Skeletal muscle tissue (tissue), 4 donors: ENCODE results near the gene NPM3. TPM values are rescaled to one million over a fixed set of nuclear protein-coding genes. Genes with fewer than 3 reads are reported as not detected.
"Not testable (repeated sequence)": the region's sequence is repeated elsewhere in the genome, so short reads cannot be mapped to it uniquely, and the experiment has no call there.

Experiments used
- H3K27ac ChIP-seq: one replicate; pipeline ENCODE4 v1.7.0; 2013; ENCODE audit warnings: mild to moderate bottlenecking, low read depth, low read length, inconsistent platforms
- H3K27me3 ChIP-seq, 3 donors: one replicate each; pipeline ENCODE4 v1.7.0; 2013; ENCODE audit warnings: low read length in 3 of 3; ENCODE audit not compliant: control insufficient read depth in 3 of 3, insufficient read depth in 3 of 3
- H3K36me3 ChIP-seq, 3 donors: one replicate each; pipeline ENCODE4 v1.7.0; 2013; ENCODE audit warnings: low read length in 3 of 3; ENCODE audit not compliant: control insufficient read depth in 3 of 3, insufficient read depth in 3 of 3
- H3K4me1 ChIP-seq, 3 donors: one replicate each; pipeline ENCODE4 v1.7.0; 2013; ENCODE audit warnings: low read length in 3 of 3, mild to moderate bottlenecking in 3 of 3; ENCODE audit not compliant: control insufficient read depth in 3 of 3, insufficient read depth in 3 of 3
- H3K4me3 ChIP-seq, 3 donors: one replicate each; pipeline ENCODE4 v1.7.0; 2013; ENCODE audit warnings: low read length in 3 of 3
- H3K9ac ChIP-seq, 3 donors: one replicate each; pipeline ENCODE4 v1.7.0; 2013; ENCODE audit warnings: low read length in 3 of 3, mild to moderate bottlenecking in 3 of 3, moderate library complexity in 2 of 3, low read depth in 1 of 3
- H3K9me3 ChIP-seq, 3 donors: one replicate each; pipeline ENCODE4 v1.7.0; 2013; ENCODE audit warnings: low read length in 3 of 3; ENCODE audit not compliant: control insufficient read depth in 3 of 3
- total RNA-seq: library from RNA; depleted of rRNA; stranded (reverse); fragments of >200 nt; gene quantifications from one replicate; pipeline ENCODE4 v1.2.3, GENCODE V29; 2014
- donor health status: Osteomylitis.

The NPM3 gene
- total RNA-seq, 1 donor from 2014 or later, result 62.6 TPM

DNA sequence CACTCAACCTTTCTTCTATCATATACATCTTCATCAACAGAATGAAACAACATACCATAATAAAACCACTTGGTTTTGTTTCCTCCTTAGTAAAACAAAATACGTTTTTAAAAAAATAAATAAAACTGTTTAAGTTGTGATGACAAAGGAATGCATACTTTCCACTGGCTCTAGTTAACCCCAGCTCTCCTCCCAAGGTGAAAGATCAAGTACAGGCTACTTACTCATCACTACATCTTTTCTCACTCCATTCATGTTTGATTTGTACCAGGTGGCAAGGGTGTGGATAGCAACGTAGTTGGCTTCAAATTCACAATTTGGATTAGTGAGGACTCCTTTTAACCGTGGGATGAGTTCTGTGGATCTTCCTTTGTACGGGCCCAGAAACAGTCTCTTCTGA is 20.3 kb upstream of the NPM3 start:
- H3K27me3 ChIP-seq, result no peaks in the 10 kb centered on the region
- H3K9me3 ChIP-seq, result no peaks in the 10 kb centered on the region
- H3K36me3 ChIP-seq, result peaks cover 39 to 81% (median 66%) of the 10 kb centered on the region in 3 donors
- H3K9ac ChIP-seq, result no peak overlapping the region
- H3K27ac ChIP-seq, result no peak overlapping the region
- H3K4me1 ChIP-seq, result no peaks in the 10 kb centered on the region
- no peak overlapping the region for H3K4me3 ChIP-seq

DNA sequence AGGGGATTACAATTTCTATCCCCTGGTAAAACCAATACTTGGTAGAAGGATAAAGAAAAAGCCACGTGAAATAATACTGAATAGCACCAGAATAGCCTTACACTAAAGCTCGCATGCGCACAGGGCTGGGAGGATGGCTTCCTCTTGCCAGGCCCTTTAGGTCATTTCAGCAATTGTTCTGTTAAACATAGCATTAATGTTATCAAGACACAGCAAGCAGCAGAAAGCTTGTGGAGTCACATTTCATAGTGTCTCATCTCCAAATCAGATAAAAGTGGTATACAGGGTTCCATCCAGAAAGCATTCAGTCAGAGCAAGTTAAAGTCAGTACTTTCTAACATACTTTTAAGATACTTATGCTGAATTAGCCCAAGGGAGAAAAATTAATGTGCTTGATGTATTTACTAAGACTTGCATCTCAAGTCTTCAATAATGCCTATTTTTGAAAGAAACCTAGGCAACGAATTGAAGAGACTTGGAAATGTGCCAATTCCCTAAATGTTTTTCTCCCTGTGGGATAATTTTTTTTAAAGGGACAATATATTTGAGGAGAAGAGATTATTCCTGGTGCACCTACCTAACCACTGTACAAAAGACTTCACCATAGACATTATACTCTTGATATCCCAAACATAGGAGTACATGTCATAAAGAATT is 14.3 kb upstream of the NPM3 start:
- Histone ChIP-seq H3K36me3 (peaks cover 48 to 73% (median 66%) of the 10 kb centered on the region in 3 donors), H3K27me3 (no peaks in the 10 kb centered on the region), H3K9me3 (no peaks in the 10 kb centered on the region), H3K27ac (no peak overlapping the region), H3K4me1 (no peaks in the 10 kb centered on the region), H3K9ac (no peak overlapping the region), H3K4me3 (no peak overlapping the region)

DNA sequence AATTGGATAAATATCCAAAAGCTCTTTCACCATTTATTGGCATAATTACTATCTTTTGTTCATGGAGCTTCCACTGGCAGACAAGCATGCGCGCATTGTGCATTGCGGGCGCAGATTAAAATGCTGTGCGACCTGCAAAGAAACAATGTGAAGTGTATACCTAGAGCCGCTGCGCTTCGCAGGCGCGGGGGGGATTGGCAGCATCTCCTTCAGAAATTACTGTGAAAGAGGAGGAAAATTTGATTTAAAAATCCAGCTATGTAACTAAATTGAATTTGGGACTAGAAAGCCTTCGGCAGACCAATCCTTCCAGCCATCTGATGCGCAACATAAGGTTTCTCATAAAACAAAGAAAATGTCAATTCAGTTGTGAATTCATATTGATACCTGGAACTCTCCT is 10.3 kb upstream of the NPM3 start:
- H3K27me3 ChIP-seq, result no peaks in the 10 kb centered on the region
- H3K4me1 ChIP-seq, result no peaks in the 10 kb centered on the region
- no peak overlapping the region for H3K4me3 ChIP-seq
- no peaks in the 10 kb centered on the region for H3K9me3 ChIP-seq
- H3K27ac ChIP-seq, result no peak overlapping the region
- H3K9ac ChIP-seq, result no peak overlapping the region
- H3K36me3 ChIP-seq, result peaks cover 37 to 66% (median 59%) of the 10 kb centered on the region in 3 donors

DNA sequence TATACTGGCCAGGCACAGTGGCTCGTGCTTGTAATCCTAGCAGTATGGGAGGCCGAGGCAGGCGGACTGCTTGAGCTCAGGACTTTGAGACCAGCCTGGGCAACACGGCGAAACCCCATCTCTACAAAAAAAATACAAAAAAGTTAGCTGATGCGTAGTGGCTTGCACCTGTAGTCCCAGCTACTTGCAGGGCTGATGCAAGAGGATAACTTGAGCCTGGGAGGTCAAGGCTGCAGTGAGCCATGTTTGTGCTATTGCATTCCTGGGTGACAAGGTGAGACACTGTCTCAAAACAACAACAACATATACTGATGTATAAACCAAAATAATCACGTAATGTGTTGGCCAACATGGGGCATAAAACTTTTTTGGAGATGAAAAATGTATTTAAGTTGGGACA is 6.4 kb upstream of the NPM3 start:
- Histone ChIP-seq H3K4me1 (peaks cover 0 to 2% (median 0%) of the 10 kb centered on the region in 3 donors), H3K27ac (no peak overlapping the region), H3K9me3 (no peaks in the 10 kb centered on the region), H3K36me3 (peaks cover 26 to 65% (median 59%) of the 10 kb centered on the region in 3 donors), H3K9ac (no peak overlapping the region), H3K27me3 (no peaks in the 10 kb centered on the region), H3K4me3 (no peak overlapping the region)

DNA sequence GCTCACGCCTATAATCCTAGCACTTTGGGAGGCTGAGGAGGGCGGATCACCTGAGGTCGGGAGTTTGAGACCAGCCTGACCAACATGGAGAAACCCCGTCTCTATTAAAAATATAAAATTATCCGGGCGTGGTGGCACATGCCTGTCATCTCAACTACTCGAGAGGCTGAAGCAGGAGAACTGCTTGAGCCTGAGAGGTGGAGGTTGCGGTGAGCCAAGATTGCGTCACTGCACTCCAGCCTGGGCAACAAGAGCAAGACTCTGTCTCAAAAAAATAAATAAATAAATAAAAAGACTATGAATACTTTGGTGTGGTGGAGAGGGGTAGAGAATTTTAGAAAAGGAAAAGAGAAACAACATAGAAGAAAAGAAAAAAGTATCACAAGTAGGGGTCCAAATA is 6.0 kb upstream of the NPM3 start:
- not testable (repeated sequence) for H3K4me3 ChIP-seq, H3K27me3 ChIP-seq, H3K4me1 ChIP-seq, H3K27ac ChIP-seq, H3K9me3 ChIP-seq, H3K9ac ChIP-seq
- peaks cover 26 to 69% (median 57%) of the 10 kb centered on the region in 3 donors for H3K36me3 ChIP-seq

DNA sequence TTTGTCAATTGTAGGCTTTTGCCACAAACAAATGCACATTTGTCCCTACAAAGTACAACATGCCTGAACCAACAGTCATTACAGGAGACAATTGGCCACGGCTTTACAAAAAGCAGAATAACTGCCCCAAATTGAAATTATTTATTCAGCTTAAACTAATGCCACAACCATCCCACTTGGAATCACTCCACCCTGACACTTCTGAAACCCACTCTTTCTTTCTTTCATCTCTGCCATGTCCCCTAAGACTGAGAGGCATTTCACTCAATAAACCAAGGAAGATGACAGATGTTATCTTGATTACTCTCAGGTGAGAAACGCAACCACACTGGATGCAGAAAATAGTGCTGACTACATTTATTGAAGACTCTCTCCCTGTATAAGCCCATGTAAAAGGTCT is 2.6 kb upstream of the NPM3 start:
- H3K4me1 ChIP-seq, result peaks cover 16 to 26% (median 21%) of the 10 kb centered on the region in 3 donors
- H3K27me3 ChIP-seq, result no peaks in the 10 kb centered on the region
- peaks cover 14 to 49% (median 43%) of the 10 kb centered on the region in 3 donors for H3K36me3 ChIP-seq
- peak overlapping the region in 1 of 3 donors; percentile 3 for H3K9ac ChIP-seq
- H3K9me3 ChIP-seq, result no peaks in the 10 kb centered on the region
- H3K4me3 ChIP-seq, result no peak overlapping the region
- H3K27ac ChIP-seq, result no peak overlapping the region

DNA sequence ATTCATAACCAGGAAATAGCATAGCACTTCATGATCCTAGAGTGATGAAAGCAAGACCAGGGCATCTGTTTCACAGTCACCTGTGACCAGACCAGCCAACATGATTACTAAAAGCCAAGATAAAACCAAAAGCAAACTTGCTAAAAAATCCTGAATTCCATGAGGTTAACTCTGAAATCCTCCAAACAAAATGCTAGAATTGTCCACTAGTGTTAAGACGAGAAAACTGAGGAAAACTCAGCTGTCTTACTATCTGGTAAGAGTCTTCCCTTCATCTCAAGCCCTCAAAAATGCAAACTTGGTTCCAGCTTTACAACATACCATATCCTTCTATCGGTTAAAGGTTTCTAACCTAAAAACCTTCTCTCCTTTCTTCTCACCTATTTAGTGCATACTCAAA is 1.3 kb upstream of the NPM3 start:
- H3K27me3 ChIP-seq, result peaks cover 2% of the 10 kb centered on the region in 3 donors
- H3K4me1 ChIP-seq, result peaks cover 25 to 38% (median 33%) of the 10 kb centered on the region in 3 donors
- H3K36me3 ChIP-seq, result peaks cover 11 to 42% (median 34%) of the 10 kb centered on the region in 3 donors
- H3K4me3 ChIP-seq, result no peak overlapping the region
- H3K9ac ChIP-seq, result no peak overlapping the region
- H3K27ac ChIP-seq, result no peak overlapping the region
- H3K9me3 ChIP-seq, result no peaks in the 10 kb centered on the region

DNA sequence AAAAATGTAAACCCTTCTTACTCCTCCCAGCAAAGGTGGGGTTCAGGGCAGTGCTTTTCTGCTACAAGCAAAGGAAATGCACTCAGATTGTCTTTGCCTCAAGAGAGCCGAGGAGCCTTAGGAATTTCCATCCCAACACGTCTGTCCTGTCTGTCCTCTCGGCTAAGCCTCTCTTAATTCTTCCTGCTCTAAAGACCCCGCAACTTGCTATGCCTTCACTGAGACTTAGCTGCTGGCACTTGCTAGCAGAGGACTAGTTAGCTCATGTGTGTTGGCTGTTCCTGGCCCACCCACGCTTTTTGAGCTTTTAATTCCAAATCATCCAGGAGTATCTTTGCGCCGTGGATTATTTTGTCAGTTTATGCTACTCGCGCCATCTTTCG is 481 bp upstream of the NPM3 start:
- Histone ChIP-seq H3K27me3 (peaks cover 9 to 11% (median 10%) of the 10 kb centered on the region in 3 donors), H3K27ac (peak overlapping the region; percentile 4), H3K4me3 (peak overlapping the region; percentile 70 to 86 (median 75)), H3K4me1 (peaks cover 25 to 45% (median 41%) of the 10 kb centered on the region in 3 donors), H3K9me3 (no peaks in the 10 kb centered on the region), H3K36me3 (peaks cover 10 to 34% (median 29%) of the 10 kb centered on the region in 3 donors), H3K9ac (peak overlapping the region; percentile 76 to 83 (median 80))

DNA sequence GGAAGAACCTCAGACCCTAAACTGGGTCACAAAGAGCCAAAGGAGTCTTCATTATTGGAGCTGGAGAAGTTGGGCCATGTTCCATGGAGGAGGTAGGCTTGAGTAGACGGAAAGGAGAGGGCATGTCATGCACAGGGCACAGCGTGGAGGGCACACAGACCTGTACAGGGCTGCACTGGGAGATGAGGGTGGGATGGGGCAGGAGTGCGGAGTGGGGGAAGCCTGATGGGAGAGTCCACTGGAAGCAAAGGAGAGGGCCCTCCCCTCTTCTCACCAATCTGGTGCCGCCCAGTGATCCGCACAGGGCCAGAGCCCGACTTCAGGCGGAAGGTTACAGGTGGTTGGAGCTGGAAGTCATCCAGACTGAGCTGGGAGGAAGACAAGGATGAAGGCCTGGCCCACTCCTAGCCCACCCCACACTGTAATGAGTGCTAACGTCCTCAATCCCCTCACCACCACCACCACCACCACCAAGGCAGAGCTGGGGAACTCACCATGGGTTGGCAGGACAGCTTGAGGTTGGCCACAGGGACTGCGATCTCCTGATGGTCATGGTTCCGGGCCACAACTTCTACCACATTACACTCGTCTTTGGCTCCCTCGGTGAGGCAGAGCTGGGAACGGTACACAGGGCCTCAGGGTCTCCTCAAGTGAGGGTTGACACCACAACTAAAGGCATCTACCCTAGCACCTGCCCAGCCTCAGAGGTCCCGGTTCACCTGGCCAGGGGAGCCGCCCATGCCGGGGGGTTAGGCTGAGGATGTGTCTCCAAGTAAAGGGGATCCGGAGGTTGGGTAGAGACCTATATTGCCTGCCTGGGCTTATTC is 1.0 kb downstream of the NPM3 start:
- H3K27ac ChIP-seq, result no peak overlapping the region
- peak overlapping the region; percentile 76 to 83 (median 80) for H3K9ac ChIP-seq
- H3K9me3 ChIP-seq, result no peaks in the 10 kb centered on the region
- peaks cover 25 to 45% (median 42%) of the 10 kb centered on the region in 3 donors for H3K4me1 ChIP-seq
- H3K4me3 ChIP-seq, result peak overlapping the region; percentile 70 to 86 (median 75)
- H3K36me3 ChIP-seq, result peaks cover 10 to 29% (median 22%) of the 10 kb centered on the region in 3 donors
- H3K27me3 ChIP-seq, result peaks cover 20 to 26% (median 26%) of the 10 kb centered on the region in 3 donors

DNA sequence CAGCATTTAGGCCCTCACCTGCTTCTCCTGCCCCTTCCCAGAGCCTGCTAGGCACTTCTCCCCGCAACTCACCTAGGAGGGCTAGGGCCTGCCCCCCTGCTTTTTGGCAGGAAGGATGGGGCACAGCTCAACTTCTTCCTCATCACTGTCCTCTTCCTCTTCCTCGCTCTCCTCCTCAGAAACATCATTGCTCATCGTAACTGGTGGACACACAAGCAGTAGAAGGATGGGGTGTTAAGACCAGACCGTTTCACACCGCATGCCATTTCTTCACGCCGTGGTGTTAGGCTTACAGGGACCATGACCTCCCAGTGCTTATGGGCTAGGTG is 1.6 kb downstream of the NPM3 start:
- peaks cover 25 to 45% (median 42%) of the 10 kb centered on the region in 3 donors for H3K4me1 ChIP-seq
- peaks cover 25 to 32% (median 32%) of the 10 kb centered on the region in 3 donors for H3K27me3 ChIP-seq
- H3K9ac ChIP-seq, result no peak overlapping the region
- H3K27ac ChIP-seq, result no peak overlapping the region
- no peak overlapping the region for H3K4me3 ChIP-seq
- peaks cover 9 to 25% (median 18%) of the 10 kb centered on the region in 3 donors for H3K36me3 ChIP-seq
- H3K9me3 ChIP-seq, result no peaks in the 10 kb centered on the region
